Thyroid gland (tissue), 4 donors: ENCODE measurements around the gene TMEM242. TPM values are rescaled to one million over a fixed set of nuclear protein-coding genes. Genes with fewer than 3 reads are reported as not detected.
"Not testable (repeated sequence)": the region's sequence is repeated elsewhere in the genome, so short reads cannot be mapped to it uniquely, and the experiment has no call there.

Source experiments
- DNase-seq, 2 donors: peaks; one replicate each; pipeline ENCODE4 v3.0.0-alpha.2; 2019
- H3K27ac ChIP-seq, 3 donors: fragments of 200-600 bp; sonication (generic); 1 replicate in 2 of 3; 2 replicates in 1 of 3; pipeline ENCODE4 v1.5.1; 2016 to 2019; ENCODE audit warnings: mild to moderate bottlenecking in 1 of 3, moderate library complexity in 1 of 3
- H3K27me3 ChIP-seq: fragments of 200-600 bp; sonication (generic); one replicate; pipeline ENCODE4 v1.5.1; 2019
- H3K36me3 ChIP-seq, 2 donors: fragments of 200-600 bp; sonication (generic); one replicate each; pipeline ENCODE4 v1.5.1; 2016 to 2019
- H3K4me1 ChIP-seq, 2 donors: fragments of 200-600 bp; sonication (generic); one replicate each; pipeline ENCODE4 v1.5.1; 2017 to 2019
- H3K4me3 ChIP-seq, 3 donors: fragments of 200-600 bp; sonication (generic); replicated peaks in 1 of 3; 1 replicate in 2 of 3; 2 replicates in 1 of 3; pipeline ENCODE4 v1.5.1; 2016; ENCODE audit warnings: mild to moderate bottlenecking in 1 of 3
- H3K9me3 ChIP-seq: fragments of 200-600 bp; sonication (generic); one replicate; pipeline ENCODE4 v1.5.1; 2017
- POLR2A ChIP-seq, 2 donors: fragments of 450-650 bp; IDR thresholded peaks; one replicate each; pipeline ENCODE4 v1.6.1; 2017; ENCODE audit warnings: antibody characterized with exemption in 2 of 2, mild to moderate bottlenecking in 2 of 2, moderate library complexity in 1 of 2
- WGBS, 2 donors: methylation state at CpG; one replicate each; pipeline ENCODE4 v1.1.5; 2017; 5-methylcytosine and 5-hydroxymethylcytosine counted together
- intact Hi-C: fragments of 100-400 bp; cut with DNase I; formaldehyde crosslinking; loops from one replicate; pipeline ENCODE4 v1.15.1; 2023
- total RNA-seq, 4 donors: library from RNA; depleted of rRNA; stranded (reverse); fragments of >200 nt; gene quantifications; one replicate each; pipeline ENCODE4 v1.2.3, GENCODE V29; 2016
- TF ChIP-seq, protein P1 (sequence below), 6 experiments: fragments of 200-600 bp in 3 of 6; fragments of 450-650 bp in 3 of 6; sonication (generic) in 3 of 6; IDR thresholded peaks; one replicate each; pipeline ENCODE4 v1.5.1; 2016 to 2019; ENCODE audit warnings: antibody characterized with exemption in 6 of 6, mild to moderate bottlenecking in 2 of 6, inconsistent platforms in 1 of 6, moderate library complexity in 1 of 6

TMEM242 gene
- total RNA-seq, 4 donors from 2014 or later = 7.0 to 14.0 (median 9.7) TPM

DNA sequence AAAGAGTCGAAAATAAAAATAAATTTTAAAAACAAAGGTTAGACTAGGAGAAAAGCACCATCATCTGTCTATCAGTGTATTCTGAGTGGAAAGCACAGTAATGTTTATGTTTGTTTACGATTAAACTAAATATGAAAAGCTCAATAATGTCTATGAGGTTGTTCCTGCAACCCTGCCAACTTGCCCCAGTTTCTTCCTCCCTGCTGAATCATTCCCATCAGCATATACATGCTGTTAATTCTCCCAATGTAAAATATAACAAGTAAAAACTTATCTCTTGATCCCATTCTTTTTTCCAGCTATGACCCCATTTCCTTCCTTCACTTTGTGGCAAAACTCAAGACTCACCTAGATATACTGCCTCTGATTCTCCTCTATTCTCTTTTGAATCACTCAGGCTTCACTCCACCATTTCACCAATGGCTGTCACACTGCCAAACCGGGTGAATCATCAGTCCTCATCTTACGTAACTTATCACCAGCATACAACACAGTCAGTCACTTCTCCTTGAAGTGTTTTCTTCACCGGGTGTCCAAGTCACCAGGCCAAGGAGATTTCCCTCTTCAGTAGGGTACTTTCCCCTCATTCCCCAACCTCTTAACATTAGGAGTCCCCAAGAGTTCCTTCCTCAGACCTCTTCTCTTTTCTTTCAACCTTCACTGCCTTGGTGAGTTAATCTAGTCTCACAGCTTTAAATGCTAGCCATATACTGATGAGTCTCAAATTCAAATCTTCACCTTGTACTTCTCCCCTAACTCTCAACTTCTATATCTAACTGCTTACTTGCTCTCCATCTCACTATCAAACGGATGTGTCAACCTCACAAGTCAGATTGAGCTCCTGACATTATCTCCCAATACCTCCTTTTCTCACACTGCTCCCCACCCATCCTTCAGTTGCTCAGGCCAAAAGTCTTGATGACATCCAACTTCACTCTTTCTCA is 6.2 kb downstream of the TMEM242 start:
- intact Hi-C loops = loop anchor here (10.0 kb wide), 1 partner anchor 348 kb away; no protein-coding TSS in a partner anchor

DNA sequence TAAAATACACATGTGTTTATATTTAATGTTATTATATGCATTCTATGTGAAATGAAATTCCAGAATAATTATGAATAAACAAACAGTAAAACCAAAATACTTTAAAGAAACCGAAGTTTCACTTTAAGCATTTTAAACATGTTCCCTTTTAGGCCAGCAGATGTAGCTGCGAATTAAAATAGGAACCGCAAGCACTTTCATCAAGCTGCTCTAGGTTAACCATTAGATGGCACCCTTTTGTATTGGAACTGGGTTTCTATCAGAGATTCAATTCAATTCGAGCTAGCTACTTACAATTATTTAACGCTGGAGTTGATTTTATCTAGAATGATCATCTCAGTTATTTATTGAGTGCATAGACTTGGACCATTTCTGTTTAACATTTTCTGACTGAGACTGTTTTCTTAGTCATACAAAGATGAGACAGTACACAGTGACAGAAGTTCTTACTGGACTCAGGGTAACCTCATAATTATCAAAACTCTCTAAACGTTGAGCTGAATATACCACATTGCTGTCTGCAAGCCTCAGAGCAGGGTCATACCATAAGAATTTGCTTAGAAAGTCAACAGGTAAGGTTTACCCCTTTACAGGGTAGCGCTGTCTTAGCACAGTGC is 8.5 kb downstream of the TMEM242 start:
- Histone ChIP-seq H3K27me3 (no peaks in the 10 kb centered on the region), H3K4me3 (no peak overlapping the region), H3K9me3 (no peaks in the 10 kb centered on the region), H3K4me1 (peaks cover 8 to 13% of the 10 kb centered on the region in 2 donors), H3K27ac (peak overlapping the region in 1 of 3 donors; percentile 24), H3K36me3 (peaks cover 8 to 26% of the 10 kb centered on the region in 2 donors)
- no peak for TF ChIP-seq POLR2A (IDR thresholded peaks at IDR 0.05)
- TF ChIP-seq, protein P1, sequence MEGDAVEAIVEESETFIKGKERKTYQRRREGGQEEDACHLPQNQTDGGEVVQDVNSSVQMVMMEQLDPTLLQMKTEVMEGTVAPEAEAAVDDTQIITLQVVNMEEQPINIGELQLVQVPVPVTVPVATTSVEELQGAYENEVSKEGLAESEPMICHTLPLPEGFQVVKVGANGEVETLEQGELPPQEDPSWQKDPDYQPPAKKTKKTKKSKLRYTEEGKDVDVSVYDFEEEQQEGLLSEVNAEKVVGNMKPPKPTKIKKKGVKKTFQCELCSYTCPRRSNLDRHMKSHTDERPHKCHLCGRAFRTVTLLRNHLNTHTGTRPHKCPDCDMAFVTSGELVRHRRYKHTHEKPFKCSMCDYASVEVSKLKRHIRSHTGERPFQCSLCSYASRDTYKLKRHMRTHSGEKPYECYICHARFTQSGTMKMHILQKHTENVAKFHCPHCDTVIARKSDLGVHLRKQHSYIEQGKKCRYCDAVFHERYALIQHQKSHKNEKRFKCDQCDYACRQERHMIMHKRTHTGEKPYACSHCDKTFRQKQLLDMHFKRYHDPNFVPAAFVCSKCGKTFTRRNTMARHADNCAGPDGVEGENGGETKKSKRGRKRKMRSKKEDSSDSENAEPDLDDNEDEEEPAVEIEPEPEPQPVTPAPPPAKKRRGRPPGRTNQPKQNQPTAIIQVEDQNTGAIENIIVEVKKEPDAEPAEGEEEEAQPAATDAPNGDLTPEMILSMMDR (IDR thresholded peaks at IDR 0.05) = peak; percentile 65 to 94 (median 77)
- intact Hi-C loops = loop anchor here (10.0 kb wide), 1 partner anchor 350 kb away; no protein-coding TSS in a partner anchor
- DNase-seq = no peak
- 15 to 22% methylated on average over 7 of the region's 7 CpGs for WGBS, 2 donors

More for the DNA sequence above, 6.2 kb downstream of the TMEM242 start:
- H3K27ac ChIP-seq = peak overlapping the region; percentile 21 to 73 (median 62)
- no peak for TF ChIP-seq POLR2A (IDR thresholded peaks at IDR 0.05)
- TF ChIP-seq, protein P1 (IDR thresholded peaks at IDR 0.05) = no peak
- DNase-seq = peak; percentile 87 to 90
- H3K4me1 ChIP-seq = peaks cover 8 to 16% of the 10 kb centered on the region in 2 donors
- WGBS, 2 donors = 47 to 51% methylated on average over 6 of the region's 6 CpGs
- H3K9me3 ChIP-seq = no peaks in the 10 kb centered on the region
- no peaks in the 10 kb centered on the region for H3K27me3 ChIP-seq
- H3K36me3 ChIP-seq = peaks cover 8 to 26% of the 10 kb centered on the region in 2 donors
- H3K4me3 ChIP-seq = no peak overlapping the region

DNA sequence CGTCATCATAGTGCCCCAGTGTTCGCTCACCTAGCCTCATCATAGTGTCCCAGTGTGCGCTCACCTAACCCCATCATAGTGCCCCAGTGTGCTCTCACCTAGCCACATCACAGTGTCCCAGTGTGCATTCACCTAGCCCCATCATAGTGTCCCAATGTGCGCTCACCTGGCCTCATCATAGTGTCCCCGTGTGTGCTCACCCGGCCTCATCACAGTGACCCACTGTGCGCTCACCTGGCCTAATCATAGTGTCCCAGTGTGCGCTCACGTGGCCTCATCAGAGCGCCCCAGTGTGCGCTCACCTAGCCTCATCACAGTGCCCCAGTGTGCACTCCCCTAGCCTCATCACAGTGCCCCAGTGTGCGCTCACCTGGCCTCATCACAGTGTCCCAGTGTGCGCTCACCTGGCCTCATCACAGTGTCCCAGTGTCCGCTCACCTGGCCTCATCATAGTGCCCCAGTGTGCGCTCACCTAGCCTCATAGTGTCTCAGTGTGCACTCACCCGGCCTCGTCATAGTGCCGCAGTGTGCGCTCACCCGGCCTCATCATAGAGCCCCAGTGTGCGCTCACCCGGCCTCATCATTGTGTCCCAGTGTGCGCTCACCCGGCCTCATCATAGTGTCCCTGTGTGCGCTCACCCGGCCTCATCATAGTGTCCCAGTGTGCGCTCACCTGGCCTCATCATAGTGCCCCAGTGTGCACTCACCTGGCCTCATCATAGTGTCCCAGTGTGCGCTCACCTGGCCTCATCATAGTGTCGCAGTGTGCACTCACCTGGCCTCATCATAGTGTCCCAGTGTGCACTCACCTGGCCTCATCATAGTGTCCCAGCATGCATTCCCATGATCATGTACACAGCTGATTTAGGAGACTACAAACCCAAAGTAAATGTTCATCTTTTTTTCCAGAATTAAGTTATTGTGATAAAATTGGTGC is 9.5 kb downstream of the TMEM242 start:
- no peak for TF ChIP-seq POLR2A (IDR thresholded peaks at IDR 0.05)
- TF ChIP-seq, protein P1 (IDR thresholded peaks at IDR 0.05) = no peak
- Histone ChIP-seq H3K4me1 (peaks cover 8 to 13% of the 10 kb centered on the region in 2 donors), H3K27me3 (no peaks in the 10 kb centered on the region), H3K36me3 (peaks cover 8 to 26% of the 10 kb centered on the region in 2 donors), H3K9me3 (no peaks in the 10 kb centered on the region), H3K27ac (no peak overlapping the region), H3K4me3 (no peak overlapping the region)
- intact Hi-C loops = loop anchor here (10.0 kb wide), 1 partner anchor 351 kb away; no protein-coding TSS in a partner anchor
- no peak for DNase-seq
- WGBS, 2 donors = 78 to 90% methylated on average over 29 of the region's 29 CpGs

DNA sequence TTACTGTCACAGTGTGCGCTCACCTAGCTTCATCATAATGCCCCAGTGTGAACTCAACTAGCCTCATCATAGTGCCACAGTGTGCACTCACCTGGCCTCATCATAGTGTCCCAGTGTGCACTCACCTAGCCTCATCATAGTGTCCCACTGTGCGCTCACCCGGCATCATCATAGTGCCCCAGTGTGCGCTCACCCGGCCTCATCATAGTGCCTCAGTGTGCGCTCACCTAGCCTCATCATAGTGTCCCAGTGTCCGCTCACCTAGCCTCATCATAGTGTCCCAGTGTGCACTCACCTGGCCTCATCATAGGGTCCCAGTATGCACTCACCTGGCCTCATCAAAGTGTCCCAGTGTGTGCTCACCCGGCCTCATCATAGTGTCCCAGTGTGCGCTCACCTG is 10.6 kb downstream of the TMEM242 start:
- H3K9me3 ChIP-seq = no peaks in the 10 kb centered on the region
- H3K27me3 ChIP-seq = no peaks in the 10 kb centered on the region
- no peak overlapping the region for H3K27ac ChIP-seq
- WGBS, 2 donors = 70 to 74% methylated on average over 9 of the region's 9 CpGs
- TF ChIP-seq POLR2A (IDR thresholded peaks at IDR 0.05) = no peak
- TF ChIP-seq, protein P1 (IDR thresholded peaks at IDR 0.05) = no peak
- intact Hi-C loops = loop anchor here (10.0 kb wide), 1 partner anchor 352 kb away; no protein-coding TSS in a partner anchor
- H3K36me3 ChIP-seq = peaks cover 8 to 19% of the 10 kb centered on the region in 2 donors
- no peak overlapping the region for H3K4me3 ChIP-seq
- DNase-seq = no peak
- H3K4me1 ChIP-seq = peaks cover 8 to 13% of the 10 kb centered on the region in 2 donors

DNA sequence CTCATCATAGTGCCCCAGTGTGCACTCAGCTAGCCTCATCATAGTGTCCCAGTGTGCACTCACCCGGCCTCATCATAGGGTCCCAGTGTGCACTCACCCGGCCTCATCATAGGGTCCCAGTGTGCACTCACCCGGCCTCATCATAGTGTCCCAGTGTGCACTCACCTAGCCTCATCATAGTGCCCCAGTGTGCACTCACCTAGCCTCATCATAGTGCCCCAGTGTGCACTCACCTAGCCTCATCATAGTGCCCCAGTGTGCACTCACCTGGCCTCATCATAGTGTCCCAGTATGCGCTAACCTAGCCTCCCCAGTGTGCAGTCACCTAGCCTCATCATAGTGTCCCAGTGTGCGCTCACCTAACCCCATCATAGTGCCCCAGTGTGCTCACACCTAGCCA is 12.6 kb downstream of the TMEM242 start:
- WGBS, 2 donors = 65 to 66% methylated on average over 4 to 5 of the region's 5 CpGs
- not testable (repeated sequence) for H3K9me3 ChIP-seq, H3K4me3 ChIP-seq, H3K27ac ChIP-seq, H3K27me3 ChIP-seq, DNase-seq, H3K4me1 ChIP-seq
- intact Hi-C loops = loop anchor here (10.0 kb wide), 1 partner anchor 354 kb away; no protein-coding TSS in a partner anchor
- H3K36me3 ChIP-seq = peaks cover 8 to 11% of the 10 kb centered on the region in 2 donors
